WTC11 (cell line): ENCODE measurements around the gene CXorf65. TPM values are rescaled to one million over a fixed set of nuclear protein-coding genes. Genes with fewer than 3 reads are reported as not detected.

ENCODE experiments used
- ATAC-seq: fragments of 200-7000 bp; cut with Tn5 transposase; 2 replicates; pipeline ENCODE4 v1.10.0; 2021; ENCODE audit warnings: mild to moderate bottlenecking, moderate library complexity
- CTCF ChIA-PET: fragments of 300-600 bp; sonication (Branson Sonifier 250); formaldehyde crosslinking; loops from one replicate; lab custom pipeline; 2021; ENCODE audit warnings: antibody characterized with exemption; lab: Charles Lee
- POLR2A ChIA-PET: fragments of 350-600 bp; sonication (Branson Sonifier 250); formaldehyde crosslinking; loops from one replicate; lab custom pipeline; 2021; ENCODE audit warnings: antibody characterized with exemption; lab: Charles Lee
- DNase-seq: peaks from one replicate; pipeline ENCODE4 v3.0.0; 2021; ENCODE audit warnings: low spot score
- H3K27ac Mint-ChIP-seq: 2 replicates; pipeline ENCODE4 v1.8.0; 2021; ENCODE audit warnings: mixed read lengths
- H3K27me3 Mint-ChIP-seq: 2 replicates; pipeline ENCODE4 v1.8.0; 2021; ENCODE audit warnings: low read depth, mild to moderate bottlenecking, moderate library complexity, mixed read lengths
- H3K36me3 Mint-ChIP-seq: 2 replicates; pipeline ENCODE4 v1.8.0; 2021; ENCODE audit warnings: mixed read lengths
- H3K4me1 Mint-ChIP-seq: 2 replicates; pipeline ENCODE4 v1.8.0; 2022; ENCODE audit warnings: mixed read lengths
- H3K4me3 Mint-ChIP-seq: 2 replicates; pipeline ENCODE4 v1.8.0; 2021; ENCODE audit warnings: mild to moderate bottlenecking, moderate library complexity, mixed read lengths
- H3K9me3 Mint-ChIP-seq: 2 replicates; pipeline ENCODE4 v1.8.0; 2021; ENCODE audit warnings: mixed read lengths
- CREM ChIP-seq: sonication (generic); formaldehyde crosslinking; IDR thresholded peaks from 2 replicates; pipeline ENCODE4 v1.8.1; 2022; ENCODE audit warnings: mild to moderate bottlenecking, missing genetic modification reagents, moderate library complexity
- E2F1 ChIP-seq: sonication (generic); formaldehyde crosslinking; IDR thresholded peaks from 2 replicates; pipeline ENCODE4 v1.8.0; 2022; ENCODE audit warnings: mild to moderate bottlenecking, missing genetic modification reagents
- EMX1 ChIP-seq: fragments of 250-450 bp; sonication (Bioruptor Pico); IDR thresholded peaks from 2 replicates; pipeline ENCODE4 v1.8.0; 2021; ENCODE audit warnings: mild to moderate bottlenecking
- ERG ChIP-seq: fragments of 250-450 bp; sonication (Bioruptor Pico); IDR thresholded peaks from 2 replicates; pipeline ENCODE4 v1.8.0; 2021; ENCODE audit warnings: mild to moderate bottlenecking
- ETV6 ChIP-seq: sonication (generic); formaldehyde crosslinking; IDR thresholded peaks from 2 replicates; pipeline ENCODE4 v1.8.1; 2022; ENCODE audit warnings: mild to moderate bottlenecking, missing genetic modification reagents
- JUN ChIP-seq: sonication (generic); formaldehyde crosslinking; IDR thresholded peaks from 2 replicates; pipeline ENCODE4 v1.8.0; 2023; ENCODE audit warnings: mild to moderate bottlenecking, missing genetic modification reagents
- NFATC4 ChIP-seq: fragments of 250-450 bp; sonication (Bioruptor Pico); IDR thresholded peaks from 2 replicates; pipeline ENCODE4 v1.9.0; 2021; ENCODE audit warnings: mild to moderate bottlenecking
- NFE2L1 ChIP-seq: sonication (generic); formaldehyde crosslinking; IDR thresholded peaks from 2 replicates; pipeline ENCODE4 v1.8.1; 2023; ENCODE audit warnings: missing genetic modification reagents
- SMAD4 ChIP-seq: sonication (generic); formaldehyde crosslinking; IDR thresholded peaks from 2 replicates; pipeline ENCODE4 v1.8.0; 2022; ENCODE audit warnings: mild to moderate bottlenecking, missing genetic modification reagents
- TEAD1 ChIP-seq: sonication (generic); formaldehyde crosslinking; IDR thresholded peaks from 2 replicates; pipeline ENCODE4 v1.8.0; 2022; ENCODE audit warnings: mild to moderate bottlenecking, missing genetic modification reagents
- ZBTB43 ChIP-seq: sonication (generic); formaldehyde crosslinking; IDR thresholded peaks from 2 replicates; pipeline ENCODE4 v1.8.1; 2023; ENCODE audit warnings: mild to moderate bottlenecking, missing genetic modification reagents
- ZNF317 ChIP-seq: sonication (generic); formaldehyde crosslinking; IDR thresholded peaks from 2 replicates; pipeline ENCODE4 v1.8.1; 2023; ENCODE audit warnings: low read depth, mild to moderate bottlenecking, moderate library complexity, missing genetic modification reagents, borderline replicate concordance
- ZNF396 ChIP-seq: fragments of 250-450 bp; sonication (Bioruptor Pico); IDR thresholded peaks from 2 replicates; pipeline ENCODE4 v1.8.0; 2021; ENCODE audit warnings: mild to moderate bottlenecking, moderate library complexity, borderline replicate concordance
- ZNF532 ChIP-seq: fragments of 250-450 bp; sonication (Bioruptor Pico); IDR thresholded peaks from 2 replicates; pipeline ENCODE4 v1.9.0; 2021; ENCODE audit warnings: mild to moderate bottlenecking, borderline replicate concordance
- total RNA-seq: library from RNA; stranded (reverse); gene quantifications from 3 replicates; pipeline ENCODE4 v1.2.3, GENCODE V29; 2021
- TF ChIP-seq, protein P1 (sequence below): sonication (generic); formaldehyde crosslinking; IDR thresholded peaks from 2 replicates; pipeline ENCODE4 v1.8.0; 2023; ENCODE audit warnings: mild to moderate bottlenecking, missing genetic modification reagents

Gene CXorf65
- total RNA-seq, 1 experiment from 2014 or later: not detected

DNA sequence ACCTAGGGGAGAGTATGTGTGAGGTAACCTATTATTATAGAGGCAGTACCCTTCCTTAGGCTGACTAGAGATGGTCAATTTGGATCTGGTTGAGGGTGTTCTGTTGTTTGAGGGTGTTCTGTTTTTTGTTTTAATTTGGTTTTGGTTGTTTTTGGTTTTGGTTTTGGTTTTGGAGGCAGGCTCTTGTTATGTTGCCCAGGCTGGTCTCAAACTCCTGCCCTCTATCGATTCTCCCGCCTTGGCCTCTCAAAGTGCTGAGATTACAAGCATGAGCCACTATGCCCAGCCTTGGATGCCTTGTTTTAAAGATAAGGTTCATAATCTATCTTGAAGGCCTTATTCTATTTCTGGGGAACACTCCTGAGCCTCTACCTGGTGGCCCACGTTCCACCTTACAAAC lies 912 bp downstream of the CXorf65 start (continued):
- TF ChIP-seq, protein P1, sequence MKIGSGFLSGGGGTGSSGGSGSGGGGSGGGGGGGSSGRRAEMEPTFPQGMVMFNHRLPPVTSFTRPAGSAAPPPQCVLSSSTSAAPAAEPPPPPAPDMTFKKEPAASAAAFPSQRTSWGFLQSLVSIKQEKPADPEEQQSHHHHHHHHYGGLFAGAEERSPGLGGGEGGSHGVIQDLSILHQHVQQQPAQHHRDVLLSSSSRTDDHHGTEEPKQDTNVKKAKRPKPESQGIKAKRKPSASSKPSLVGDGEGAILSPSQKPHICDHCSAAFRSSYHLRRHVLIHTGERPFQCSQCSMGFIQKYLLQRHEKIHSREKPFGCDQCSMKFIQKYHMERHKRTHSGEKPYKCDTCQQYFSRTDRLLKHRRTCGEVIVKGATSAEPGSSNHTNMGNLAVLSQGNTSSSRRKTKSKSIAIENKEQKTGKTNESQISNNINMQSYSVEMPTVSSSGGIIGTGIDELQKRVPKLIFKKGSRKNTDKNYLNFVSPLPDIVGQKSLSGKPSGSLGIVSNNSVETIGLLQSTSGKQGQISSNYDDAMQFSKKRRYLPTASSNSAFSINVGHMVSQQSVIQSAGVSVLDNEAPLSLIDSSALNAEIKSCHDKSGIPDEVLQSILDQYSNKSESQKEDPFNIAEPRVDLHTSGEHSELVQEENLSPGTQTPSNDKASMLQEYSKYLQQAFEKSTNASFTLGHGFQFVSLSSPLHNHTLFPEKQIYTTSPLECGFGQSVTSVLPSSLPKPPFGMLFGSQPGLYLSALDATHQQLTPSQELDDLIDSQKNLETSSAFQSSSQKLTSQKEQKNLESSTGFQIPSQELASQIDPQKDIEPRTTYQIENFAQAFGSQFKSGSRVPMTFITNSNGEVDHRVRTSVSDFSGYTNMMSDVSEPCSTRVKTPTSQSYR: no peak
- TF ChIP-seq ZBTB43 (CRISPR knock-in tag) (no peak), SMAD4 (no peak), ERG (CRISPR knock-in tag) (no peak), E2F1 (CRISPR knock-in tag) (no peak), ZNF396 (CRISPR knock-in tag) (no peak), NFE2L1 (CRISPR knock-in tag) (no peak)

DNA sequence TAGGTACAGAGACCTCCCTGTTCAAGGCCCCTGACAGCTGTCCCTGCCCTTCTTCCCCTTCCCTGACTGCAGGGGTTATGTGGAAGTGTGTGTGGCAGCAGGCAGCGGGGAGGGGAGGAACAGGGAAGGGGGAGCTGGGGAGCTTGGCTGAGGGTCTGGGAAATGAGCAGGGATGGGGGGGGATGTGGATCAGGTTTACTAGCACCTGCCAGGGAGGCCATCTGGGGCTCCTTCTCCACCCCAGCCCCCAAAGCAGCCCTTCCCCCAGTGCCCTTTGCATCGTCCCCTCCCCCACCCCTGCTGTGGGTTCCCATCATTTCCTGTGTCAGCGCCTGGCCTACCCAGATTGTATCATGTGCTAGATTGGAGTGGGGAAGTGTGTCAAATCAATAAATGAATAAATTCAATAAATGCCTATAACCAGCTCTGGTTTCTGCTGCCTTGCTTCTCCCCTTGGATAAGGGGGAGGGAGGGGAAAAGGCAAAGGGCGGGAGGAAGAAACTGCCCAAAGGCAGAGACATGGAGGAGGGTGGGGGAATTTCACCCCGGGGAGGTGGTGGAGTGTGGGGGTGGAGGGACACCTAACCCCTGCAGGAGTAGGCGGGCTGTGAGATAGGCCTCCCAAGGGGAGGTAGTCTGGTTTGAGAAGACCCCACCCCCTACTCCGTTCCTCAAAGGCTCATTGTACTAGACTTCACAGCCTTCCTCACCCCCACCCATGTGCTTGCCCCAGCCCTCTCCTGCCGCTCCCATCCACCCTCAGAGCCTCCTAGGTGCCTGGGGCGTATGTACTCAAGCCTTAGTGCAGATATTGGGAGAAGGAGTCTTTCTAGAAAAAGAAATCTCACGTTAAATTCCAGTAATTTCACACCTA lies 3.2 kb downstream of the CXorf65 start:
- ATAC-seq (peak; percentile 71), DNase-seq (peak; percentile 66)
- Mint-ChIP-seq H3K4me1 (peaks cover 62% of the 10 kb centered on the region), H3K27me3 (peaks cover 10% of the 10 kb centered on the region), H3K27ac (peak overlapping the region; percentile 93), H3K36me3 (0 out of 2 replicates have a peak, but pooled peaks cover 3% of the 10 kb centered on the region), H3K9me3 (no peaks in the 10 kb centered on the region), H3K4me3 (peak overlapping the region; percentile 66)
- no peak for TF ChIP-seq EMX1 (CRISPR knock-in tag)
- ChIA-PET POLR2A (interaction anchor here (0.7 kb wide), 2 partner anchors 15 to 1435 kb away, joined by 3 to 4 read pairs; partner anchors contain the start of gene MED12), CTCF (interaction anchor here (0.9 to 1.5 kb wide), 3 partner anchors 9 to 25 kb away, joined by 3 to 4 read pairs (median 3); partner anchors contain the start of gene MED12)

- TF ChIP-seq ETV6 (CRISPR knock-in tag) (no peak), TEAD1 (CRISPR knock-in tag) (no peak), CREM (CRISPR knock-in tag) (no peak), ZNF396 (CRISPR knock-in tag) (no peak), JUN (CRISPR knock-in tag) (no peak), ZNF532 (CRISPR knock-in tag) (no peak), NFATC4 (no peak), ZNF317 (CRISPR knock-in tag) (no peak)
- ChIA-PET CTCF (interaction anchor here (0.8 to 1.5 kb wide), 2 partner anchors 10 to 34 kb away, joined by 3 to 4 read pairs; partner anchors contain the start of gene SNX12), POLR2A (interaction anchor here (0.6 kb wide), 1 partner anchor 23 kb away, joined by 3 read pairs; no protein-coding TSS in a partner anchor)
- no peak overlapping the region for H3K27ac Mint-ChIP-seq
- no peak for ATAC-seq
- H3K9me3 Mint-ChIP-seq: no peaks in the 10 kb centered on the region
- no peak overlapping the region for H3K4me3 Mint-ChIP-seq
- no peak for DNase-seq
- H3K4me1 Mint-ChIP-seq: peaks cover 62% of the 10 kb centered on the region
- peaks cover 5% of the 10 kb centered on the region for H3K27me3 Mint-ChIP-seq
- H3K36me3 Mint-ChIP-seq: 0 out of 2 replicates have a peak, but pooled peaks cover 3% of the 10 kb centered on the region
These were observed 4.2 kb downstream of the CXorf65 start for GRCh38 chrX:71102292-71102691.
